H9 (cell line): ENCODE results near the gene HNRNPF. TPM values are rescaled to one million over a fixed set of nuclear protein-coding genes. Genes with fewer than 3 reads are reported as not detected.

Experiments
- DNase-seq: peaks from one replicate; pipeline ENCODE4 v3.0.0-alpha.2; 2017
- H2AFZ ChIP-seq: one replicate; pipeline ENCODE4 v1.6.1; 2013; ENCODE audit warnings: mild to moderate bottlenecking, low read length, control low read depth, moderate library complexity
- H2AK5ac ChIP-seq: 2 replicates; pipeline ENCODE4 v1.6.1; 2013; ENCODE audit warnings: low read length, control low read depth, mixed read lengths; ENCODE audit not compliant: insufficient read length
- H2BK120ac ChIP-seq: one replicate; pipeline ENCODE4 v1.6.1; 2013; ENCODE audit warnings: low read depth, mild to moderate bottlenecking, low read length, control low read depth, inconsistent platforms; ENCODE audit not compliant: poor library complexity, severe bottlenecking
- H2BK12ac ChIP-seq: 2 replicates; pipeline ENCODE4 v1.6.1; 2013; ENCODE audit warnings: low read length, control low read depth, mixed read lengths, low read depth; ENCODE audit not compliant: insufficient read length
- H2BK15ac ChIP-seq: 2 replicates; pipeline ENCODE4 v1.6.1; 2013; ENCODE audit warnings: low read depth, low read length, control low read depth
- H2BK20ac ChIP-seq: one replicate; pipeline ENCODE4 v1.6.1; 2013; ENCODE audit warnings: low read depth, mild to moderate bottlenecking, low read length, control low read depth, inconsistent platforms; ENCODE audit not compliant: poor library complexity, severe bottlenecking
- H2BK5ac ChIP-seq: 2 replicates; pipeline ENCODE4 v1.6.1; 2013; ENCODE audit warnings: low read length, control low read depth, mixed read lengths; ENCODE audit not compliant: insufficient read length
- H3K14ac ChIP-seq: 2 replicates; pipeline ENCODE4 v1.6.1; 2013; ENCODE audit warnings: low read length, control low read depth; ENCODE audit not compliant: insufficient read depth
- H3K18ac ChIP-seq: 2 replicates; pipeline ENCODE4 v1.6.1; 2013; ENCODE audit warnings: low read depth, mild to moderate bottlenecking, mixed read lengths, low read length, control low read depth; ENCODE audit not compliant: insufficient read length
- H3K23ac ChIP-seq: 2 replicates; pipeline ENCODE4 v1.6.1; 2013; ENCODE audit warnings: low read length, control low read depth, mixed read lengths, low read depth; ENCODE audit not compliant: insufficient read length
- H3K23me2 ChIP-seq: 2 replicates; pipeline ENCODE4 v1.6.1; 2013; ENCODE audit warnings: low read depth, mild to moderate bottlenecking, mixed read lengths, low read length, control low read depth; ENCODE audit not compliant: insufficient read length, poor library complexity, severe bottlenecking
- H3K27ac ChIP-seq: 2 replicates; pipeline ENCODE4 v1.5.1; 2013; ENCODE audit warnings: low read length, control low read depth, mixed read lengths, low read depth; ENCODE audit not compliant: insufficient read length
- H3K27me3 ChIP-seq: 2 replicates; pipeline ENCODE4 v1.6.1; 2013; ENCODE audit warnings: low read length, control low read depth, inconsistent platforms; ENCODE audit not compliant: insufficient read depth
- H3K4ac ChIP-seq: 2 replicates; pipeline ENCODE4 v1.6.1; 2013; ENCODE audit warnings: low read depth, mild to moderate bottlenecking, control low read depth, inconsistent platforms, low read length, moderate library complexity
- H3K4me1 ChIP-seq: 2 replicates; pipeline ENCODE4 v1.6.1; 2013; ENCODE audit warnings: low read length, control low read depth, inconsistent platforms; ENCODE audit not compliant: insufficient read depth
- H3K4me2 ChIP-seq: 2 replicates; pipeline ENCODE4 v1.6.1; 2013; ENCODE audit warnings: low read length, control low read depth, mixed read lengths; ENCODE audit not compliant: insufficient read length, insufficient read depth
- H3K56ac ChIP-seq: 2 replicates; pipeline ENCODE4 v1.6.1; 2013; ENCODE audit warnings: low read depth, mild to moderate bottlenecking, mixed read lengths, low read length, control low read depth; ENCODE audit not compliant: insufficient read length
- H3K79me1 ChIP-seq: 2 replicates; pipeline ENCODE4 v1.6.1; 2013; ENCODE audit warnings: low read depth, mild to moderate bottlenecking, moderate library complexity, low read length, control low read depth, inconsistent platforms; ENCODE audit not compliant: insufficient read depth, poor library complexity, severe bottlenecking
- H3K79me2 ChIP-seq: 2 replicates; pipeline ENCODE4 v1.6.1; 2013; ENCODE audit warnings: low read length, control low read depth, inconsistent platforms; ENCODE audit not compliant: insufficient read depth
- H3K9ac ChIP-seq: 2 replicates; pipeline ENCODE4 v1.6.1; 2013; ENCODE audit warnings: low read length, control low read depth, mixed read lengths; ENCODE audit not compliant: insufficient read length; ENCODE audit errors: extremely low read depth
- H3K9me3 ChIP-seq: one replicate; pipeline ENCODE4 v1.6.1; 2013; ENCODE audit warnings: low read depth, low read length, inconsistent platforms; ENCODE audit not compliant: control insufficient read depth
- H3T11ph ChIP-seq: one replicate; pipeline ENCODE4 v1.6.1; 2013; ENCODE audit warnings: mild to moderate bottlenecking, low read length, control low read depth, inconsistent platforms
- H4K20me1 ChIP-seq: one replicate; pipeline ENCODE4 v1.6.1; 2013; ENCODE audit not compliant: control insufficient read depth, insufficient read length, insufficient read depth
- H4K5ac ChIP-seq: 2 replicates; pipeline ENCODE4 v1.6.1; 2013; ENCODE audit warnings: low read depth, mild to moderate bottlenecking, mixed read lengths, low read length, control low read depth; ENCODE audit not compliant: insufficient read length
- H4K8ac ChIP-seq: replicated peaks from 2 replicates; pipeline ENCODE4 v1.6.1; 2013; ENCODE audit warnings: low read length, control low read depth, mixed read lengths, low read depth; ENCODE audit not compliant: insufficient read length
- H4K91ac ChIP-seq: 2 replicates; pipeline ENCODE4 v1.6.1; 2013; ENCODE audit warnings: low read depth, mild to moderate bottlenecking, moderate library complexity, mixed read lengths, low read length, control low read depth; ENCODE audit not compliant: insufficient read length
- H3K27ac Mint-ChIP-seq, 3 experiments: 2 replicates in 2 of 3; 3 replicates in 1 of 3; pipeline ENCODE4 v1.8.0; 2020 to 2021; ENCODE audit warnings: mixed read lengths in 3 of 3, mild to moderate bottlenecking in 1 of 3, moderate library complexity in 1 of 3
- H3K27me3 Mint-ChIP-seq: 2 replicates; pipeline ENCODE4 v1.8.0; 2021; ENCODE audit warnings: low read depth, mild to moderate bottlenecking, moderate library complexity, mixed read lengths
- H3K36me3 Mint-ChIP-seq, 3 experiments: 2 replicates in 2 of 3; 3 replicates in 1 of 3; pipeline ENCODE4 v1.8.0; 2020 to 2021; ENCODE audit warnings: low read depth in 3 of 3, mixed read lengths in 3 of 3; ENCODE audit not compliant: insufficient read depth in 1 of 3
- H3K4me1 Mint-ChIP-seq, 2 experiments: 2 replicates each; pipeline ENCODE4 v1.8.0; 2020; ENCODE audit warnings: mixed read lengths in 2 of 2
- H3K4me3 Mint-ChIP-seq, 2 experiments: 2 replicates in 1 of 2; 3 replicates in 1 of 2; pipeline ENCODE4 v1.8.0; 2020 to 2021; ENCODE audit warnings: mild to moderate bottlenecking in 2 of 2, mixed read lengths in 2 of 2, moderate library complexity in 1 of 2
- H3K9me3 Mint-ChIP-seq, 2 experiments: 2 replicates in 1 of 2; 3 replicates in 1 of 2; pipeline ENCODE4 v1.8.0; 2020; ENCODE audit warnings: mild to moderate bottlenecking in 2 of 2, mixed read lengths in 2 of 2, moderate library complexity in 1 of 2
- CTCF ChIP-seq: fragments of 200-600 bp; sonication (generic); conservative IDR thresholded peaks from 3 replicates; pipeline ENCODE4 v1.8.0; 2021; ENCODE audit warnings: antibody characterized with exemption, mild to moderate bottlenecking
- WGBS: extraction: QIAGEN DNeasy Blood & Tissue Kit; methylation state at CpG from one replicate; pipeline ENCODE4 v1.1.7; 2013; ENCODE audit warnings: missing lambda C conversion rate, low lambda C conversion rate, mixed read lengths; ENCODE audit not compliant: insufficient read length; ENCODE audit errors: extremely low coverage; 5-methylcytosine and 5-hydroxymethylcytosine counted together
- total RNA-seq: library from RNA; stranded (reverse); gene quantifications from 2 replicates; pipeline ENCODE4 v1.2.1, GENCODE V29; 2021

The HNRNPF gene
- total RNA-seq, 1 experiment from 2014 or later = 411 TPM

DNA sequence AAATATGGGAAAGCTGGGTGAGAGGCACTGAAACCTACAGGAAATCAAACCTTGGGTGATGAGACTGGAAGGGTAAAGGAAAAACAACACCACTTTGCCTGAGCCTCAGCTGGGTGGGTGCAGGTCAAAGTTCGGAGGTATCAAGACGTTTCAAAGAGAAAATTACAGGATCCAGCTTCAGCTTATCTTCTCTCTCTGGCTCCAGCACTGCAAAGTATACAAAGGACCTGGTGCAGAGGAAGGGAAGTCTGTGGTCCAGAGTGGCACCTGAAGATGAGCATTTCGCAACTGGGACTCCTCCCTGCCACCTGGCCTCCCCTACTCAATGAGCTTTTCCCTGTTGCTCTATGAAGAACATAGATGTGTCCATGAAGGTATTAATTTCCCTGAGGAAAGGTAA is 44.0 kb downstream of the HNRNPF start:
- H3K9ac ChIP-seq = no peak overlapping the region

More for the DNA sequence above, 44.0 kb downstream of the HNRNPF start:
- no peak overlapping the region for H2BK15ac ChIP-seq
- no peak overlapping the region for H4K5ac ChIP-seq
- H3K4me1 ChIP-seq = 0 out of 2 replicates have a peak, but pooled peaks cover 1% of the 10 kb centered on the region
- H3K27ac ChIP-seq = no peak overlapping the region
- H2BK5ac ChIP-seq = no peak overlapping the region
- no peak for DNase-seq
- no peaks in the 10 kb centered on the region for H3K9me3 ChIP-seq
- Mint-ChIP-seq H3K4me3 (no peak overlapping the region), H3K36me3 (no peaks in the 10 kb centered on the region; a peak in 1 of 7 replicates), H3K4me1 (peaks cover 10 to 11% of the 10 kb centered on the region in 2 experiments), H3K27me3 (peaks cover 7% of the 10 kb centered on the region), H3K9me3 (no peaks in the 10 kb centered on the region), H3K27ac (no peak overlapping the region; a peak in 1 of 7 replicates)
- TF ChIP-seq CTCF = no peak
- no peaks in the 10 kb centered on the region for H3K79me2 ChIP-seq
- H2BK12ac ChIP-seq = no peak overlapping the region
- H3K18ac ChIP-seq = no peak overlapping the region
- H3K4ac ChIP-seq = no peak overlapping the region
- H4K91ac ChIP-seq = no peak overlapping the region
- no peak overlapping the region for H2AFZ ChIP-seq
- H3K14ac ChIP-seq = no peak overlapping the region
- no peaks in the 10 kb centered on the region for H4K20me1 ChIP-seq
- H2BK120ac ChIP-seq = no peak overlapping the region
- H3K23ac ChIP-seq = no peak overlapping the region
- no peak overlapping the region for H2AK5ac ChIP-seq
- no peaks in the 10 kb centered on the region for H3K79me1 ChIP-seq
- no peak overlapping the region for H3T11ph ChIP-seq
- no peaks in the 10 kb centered on the region; the same call in 1 of the 2 replicates for H3K27me3 ChIP-seq
- peaks cover 8% of the 10 kb centered on the region for H3K23me2 ChIP-seq
- no peak overlapping the region for H3K4me2 ChIP-seq
- H3K56ac ChIP-seq = no peak overlapping the region
- H2BK20ac ChIP-seq = no peak overlapping the region
- WGBS = no CpG with 5 or more reads among the region's 3 CpGs
- H4K8ac ChIP-seq = no peak overlapping the region
